ENCODE results near the gene UBE2J1.
A peak's percentile ranks its signal among the peaks of the same experiment; 100 is the strongest.

UBE2J1 gene

DNA sequence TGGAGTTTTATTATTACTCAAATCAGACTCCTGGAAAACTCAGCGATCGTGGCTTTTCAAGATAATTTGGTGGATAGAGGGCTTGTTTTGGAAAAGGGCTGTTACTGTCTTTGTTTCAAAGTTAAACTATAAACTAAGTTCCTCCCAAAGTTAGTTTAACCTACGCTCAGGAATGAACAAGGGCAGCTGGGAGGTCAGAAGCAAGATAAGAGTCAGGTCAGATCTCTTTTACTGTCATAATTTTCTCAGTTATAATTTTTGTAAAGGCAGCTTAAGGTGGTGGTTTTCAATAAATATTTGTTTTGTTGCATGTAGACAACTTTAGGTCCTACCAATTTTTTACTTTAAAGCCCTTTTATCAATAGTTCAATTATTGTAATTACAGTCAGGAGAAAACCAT, 28.2 kb downstream of the UBE2J1 start:
- FAIRE-seq: no peak
- TF ChIP-seq POU2F2 (IDR thresholded peaks at IDR 0.05; ENCODE audit: low read depth, low read length) (no peak), SPI1 (IDR thresholded peaks at IDR 0.05; ENCODE audit: low read depth, low read length) (no peak), POLR2AphosphoS5 (IDR thresholded peaks at IDR 0.05; ENCODE audit: low read depth, low read length) (no peak), TAF1 (IDR thresholded peaks at IDR 0.05; ENCODE audit: low read depth, low read length) (no peak), POLR2A (IDR thresholded peaks at IDR 0.05; ENCODE audit: low read depth, low read length) (no peak), PAX5 (IDR thresholded peaks at IDR 0.05; ENCODE audit: insufficient read depth, low read length, severe bottlenecking) (no peak)
- no peak for DNase-seq (ENCODE audit: insufficient read length, low spot score)

DNA sequence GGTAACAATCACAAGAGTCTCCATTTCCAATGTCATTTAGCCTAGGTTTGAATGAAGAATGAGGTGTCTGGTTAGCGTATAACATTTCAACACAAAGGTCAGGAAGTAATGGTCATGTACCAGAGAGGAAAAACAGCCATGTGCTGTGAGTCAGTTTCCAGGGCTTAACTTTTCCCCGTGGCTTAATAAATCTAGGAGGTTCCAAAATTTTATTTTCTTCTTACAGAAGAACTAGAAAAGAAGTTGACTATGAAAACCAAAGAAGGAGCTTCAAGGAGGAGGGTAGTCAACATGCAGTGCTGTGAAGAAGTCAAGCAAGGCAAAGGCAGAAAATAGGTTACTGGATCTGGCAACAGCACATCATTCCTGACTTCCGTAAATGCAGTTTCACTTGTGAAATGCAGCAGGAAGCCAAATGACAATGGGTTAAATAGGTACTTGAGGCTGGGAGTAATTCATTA, 29.0 kb downstream of the UBE2J1 start:
- DNase-seq (ENCODE audit: insufficient read length, low spot score) (no peak), FAIRE-seq (peak; percentile 55)
- no peak for TF ChIP-seq TAF1 (IDR thresholded peaks at IDR 0.05; ENCODE audit: low read depth, low read length)
- no peak for TF ChIP-seq POU2F2 (IDR thresholded peaks at IDR 0.05; ENCODE audit: low read depth, low read length)
- TF ChIP-seq PAX5 (IDR thresholded peaks at IDR 0.05; ENCODE audit: insufficient read depth, low read length, severe bottlenecking): no peak
- no peak for TF ChIP-seq POLR2AphosphoS5 (IDR thresholded peaks at IDR 0.05; ENCODE audit: low read depth, low read length)
- no peak for TF ChIP-seq SPI1 (IDR thresholded peaks at IDR 0.05; ENCODE audit: low read depth, low read length)
- TF ChIP-seq POLR2A (IDR thresholded peaks at IDR 0.05; ENCODE audit: low read depth, low read length): no peak

DNA sequence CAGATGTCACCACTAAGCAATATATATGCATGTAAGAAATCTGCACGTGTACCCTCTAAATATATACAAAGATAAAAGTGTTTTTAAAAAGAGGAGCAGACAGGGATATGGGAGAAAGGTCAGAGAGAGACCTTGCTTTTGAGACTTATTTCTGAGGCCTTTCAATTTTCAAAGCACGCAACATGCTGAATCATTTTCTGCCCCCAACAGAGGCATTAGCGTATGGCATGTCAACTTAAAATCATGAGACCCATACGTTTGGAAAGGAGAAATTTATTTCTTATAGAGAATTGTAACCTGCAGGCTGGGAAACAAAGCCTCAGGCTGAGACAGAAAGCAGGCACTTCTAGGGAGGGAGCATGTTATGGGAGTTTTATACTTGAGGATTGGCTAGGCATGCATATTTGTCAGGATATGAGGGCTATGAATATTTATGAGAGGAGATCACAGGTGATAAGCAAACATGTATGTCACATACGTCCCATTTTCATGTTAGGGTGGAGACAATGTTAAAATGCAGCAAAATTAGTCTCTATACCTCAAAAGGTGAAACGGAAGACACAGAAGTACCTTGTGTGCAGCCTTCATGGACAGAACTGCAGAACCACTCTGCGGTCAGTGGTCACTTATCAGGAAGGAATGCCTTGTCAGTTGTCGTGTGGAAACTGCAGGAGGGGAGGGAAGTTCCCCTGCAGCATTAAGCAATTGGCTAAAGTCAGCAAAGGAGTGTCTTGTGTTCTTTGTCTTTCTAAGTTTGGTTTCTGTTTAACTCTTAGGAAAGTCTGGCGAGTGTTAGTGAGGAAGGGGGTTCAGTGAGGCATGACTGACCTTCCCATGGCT, 31.2 kb downstream of the UBE2J1 start:
- DNase-seq (ENCODE audit: insufficient read length, low spot score) (no peak), FAIRE-seq (peak; percentile 69)
- TF ChIP-seq POU2F2 (IDR thresholded peaks at IDR 0.05; ENCODE audit: low read depth, low read length) (no peak), SPI1 (IDR thresholded peaks at IDR 0.05; ENCODE audit: low read depth, low read length) (peak; percentile 19; the same call in 1 of the 2 replicates)

DNA sequence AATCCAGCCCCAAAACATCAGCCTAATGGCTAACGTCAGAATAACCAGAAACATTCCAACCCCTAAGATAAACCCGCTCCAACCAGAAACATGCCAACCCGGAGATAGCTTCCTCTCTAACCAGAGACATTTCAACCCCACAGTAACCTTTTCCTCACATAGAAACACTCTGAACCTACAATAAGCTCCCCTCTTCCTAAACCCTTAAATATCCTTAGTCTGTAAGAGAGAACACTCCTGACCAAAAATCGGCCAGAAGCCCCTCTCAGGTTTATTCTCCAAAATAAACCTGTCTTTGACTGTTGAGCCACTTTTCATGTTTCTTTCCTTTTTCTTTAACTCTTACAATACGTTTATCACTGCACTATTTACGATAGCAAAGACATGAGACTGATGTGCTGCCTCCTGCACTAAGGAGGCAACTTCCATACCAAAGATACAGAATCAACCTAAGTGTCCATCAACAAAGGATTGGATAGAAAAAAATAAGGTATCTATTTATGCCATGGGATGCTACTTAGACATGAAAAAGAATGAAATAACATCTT, 32.4 kb downstream of the UBE2J1 start:
- FAIRE-seq (no peak), DNase-seq (ENCODE audit: insufficient read length, low spot score) (no peak)
- TF ChIP-seq POU2F2 (IDR thresholded peaks at IDR 0.05; ENCODE audit: low read depth, low read length) (no peak), TAF1 (IDR thresholded peaks at IDR 0.05; ENCODE audit: low read depth, low read length) (no peak), POLR2A (IDR thresholded peaks at IDR 0.05; ENCODE audit: low read depth, low read length) (no peak), SPI1 (IDR thresholded peaks at IDR 0.05; ENCODE audit: low read depth, low read length) (no peak)

DNA sequence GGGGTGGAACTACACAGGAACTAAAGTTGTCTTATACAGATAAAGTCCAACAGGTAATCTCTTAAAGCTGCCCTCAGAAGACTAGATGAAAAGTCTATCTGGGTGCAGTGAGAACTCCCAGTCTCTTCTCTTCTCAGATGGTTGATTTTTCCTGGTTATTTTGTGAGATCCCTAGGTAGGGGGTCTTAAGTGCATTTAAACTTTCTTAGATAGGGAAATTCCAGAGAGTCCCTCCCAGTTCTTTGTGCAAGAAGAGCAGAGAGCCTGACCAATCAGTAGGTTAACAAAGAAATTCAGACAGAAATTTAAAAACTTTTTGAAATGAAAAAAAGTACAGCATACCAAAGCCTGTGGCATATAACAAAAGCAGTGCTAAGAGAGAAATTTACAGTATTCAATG, 35.5 kb downstream of the UBE2J1 start:
- no peak for TF ChIP-seq POU2F2 (IDR thresholded peaks at IDR 0.05; ENCODE audit: low read depth, low read length)
- TF ChIP-seq TAF1 (IDR thresholded peaks at IDR 0.05; ENCODE audit: low read depth, low read length): no peak
- no peak for TF ChIP-seq SPI1 (IDR thresholded peaks at IDR 0.05; ENCODE audit: low read depth, low read length)
- no peak for TF ChIP-seq PAX5 (IDR thresholded peaks at IDR 0.05; ENCODE audit: insufficient read depth, low read length, severe bottlenecking)
- DNase-seq (ENCODE audit: insufficient read length, low spot score): no peak
- no peak for FAIRE-seq

DNA sequence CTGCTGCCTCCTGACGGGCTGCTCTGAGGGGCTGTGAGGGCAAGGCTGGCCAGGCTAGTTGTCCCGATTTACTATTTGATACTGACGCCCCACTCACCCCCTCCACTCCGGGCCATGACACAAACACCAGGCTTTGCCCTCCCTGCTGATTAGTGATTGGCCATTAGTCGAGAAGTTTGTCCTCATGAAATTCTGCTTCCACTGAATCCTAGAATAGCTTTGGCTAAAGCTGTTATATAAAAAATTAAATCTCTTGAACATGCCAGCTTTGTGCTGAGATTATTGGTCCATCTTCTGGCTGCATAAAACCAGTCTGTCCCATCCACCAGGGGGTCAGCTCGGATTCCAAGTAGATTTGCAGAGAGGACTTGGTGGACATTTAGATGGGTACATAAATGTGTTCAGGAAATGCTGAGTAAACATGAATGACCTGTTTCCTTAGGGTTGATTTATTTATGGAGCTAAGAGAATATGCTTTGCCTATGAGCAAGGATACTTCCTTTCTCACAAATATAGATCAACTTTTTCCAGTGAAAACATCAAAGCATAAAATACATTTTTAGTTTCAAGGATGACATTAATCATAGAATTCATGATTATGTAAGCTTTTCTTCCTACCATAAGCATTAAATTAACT, 37.2 kb downstream of the UBE2J1 start, which contains the start of gene GABRR2:
TSS of gene GABRR2 (minus strand) at position 51 of the 637 bp plus-strand sequence. CDS start 134 bp downstream, outside the sequence.
- TF ChIP-seq POLR2AphosphoS5 (IDR thresholded peaks at IDR 0.05; ENCODE audit: low read depth, low read length) (no peak), POLR2A (IDR thresholded peaks at IDR 0.05; ENCODE audit: low read depth, low read length) (no peak), POU2F2 (IDR thresholded peaks at IDR 0.05; ENCODE audit: low read depth, low read length) (no peak), PAX5 (IDR thresholded peaks at IDR 0.05; ENCODE audit: insufficient read depth, low read length, severe bottlenecking) (no peak), TAF1 (IDR thresholded peaks at IDR 0.05; ENCODE audit: low read depth, low read length) (no peak), SPI1 (IDR thresholded peaks at IDR 0.05; ENCODE audit: low read depth, low read length) (no peak)
- FAIRE-seq (no peak), DNase-seq (ENCODE audit: insufficient read length, low spot score) (no peak)

DNA sequence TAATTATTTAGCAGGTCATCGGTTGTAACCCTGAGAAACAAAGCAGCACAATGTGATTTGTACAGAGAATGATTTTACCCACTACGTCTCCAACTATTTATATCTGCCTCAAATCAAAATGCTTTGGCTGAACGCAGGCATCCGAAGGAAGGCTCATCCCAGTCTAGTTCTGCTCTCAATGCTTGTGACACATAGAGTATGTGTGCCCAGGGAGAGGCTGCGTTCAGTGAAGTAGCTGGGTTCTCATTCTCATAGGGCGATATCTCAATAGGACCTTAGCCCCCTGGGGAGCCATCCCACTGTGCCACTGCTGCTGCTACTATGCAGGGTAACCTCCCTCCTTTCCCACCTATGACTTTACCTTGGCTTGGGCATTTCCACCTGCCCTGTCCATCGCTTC, 37.8 kb downstream of the UBE2J1 start:
- TF ChIP-seq SPI1 (IDR thresholded peaks at IDR 0.05; ENCODE audit: low read depth, low read length) (no peak), TAF1 (IDR thresholded peaks at IDR 0.05; ENCODE audit: low read depth, low read length) (no peak), POLR2A (IDR thresholded peaks at IDR 0.05; ENCODE audit: low read depth, low read length) (no peak), POLR2AphosphoS5 (IDR thresholded peaks at IDR 0.05; ENCODE audit: low read depth, low read length) (no peak), PAX5 (IDR thresholded peaks at IDR 0.05; ENCODE audit: insufficient read depth, low read length, severe bottlenecking) (no peak), POU2F2 (IDR thresholded peaks at IDR 0.05; ENCODE audit: low read depth, low read length) (no peak)
- FAIRE-seq: no peak
- DNase-seq (ENCODE audit: insufficient read length, low spot score): no peak

DNA sequence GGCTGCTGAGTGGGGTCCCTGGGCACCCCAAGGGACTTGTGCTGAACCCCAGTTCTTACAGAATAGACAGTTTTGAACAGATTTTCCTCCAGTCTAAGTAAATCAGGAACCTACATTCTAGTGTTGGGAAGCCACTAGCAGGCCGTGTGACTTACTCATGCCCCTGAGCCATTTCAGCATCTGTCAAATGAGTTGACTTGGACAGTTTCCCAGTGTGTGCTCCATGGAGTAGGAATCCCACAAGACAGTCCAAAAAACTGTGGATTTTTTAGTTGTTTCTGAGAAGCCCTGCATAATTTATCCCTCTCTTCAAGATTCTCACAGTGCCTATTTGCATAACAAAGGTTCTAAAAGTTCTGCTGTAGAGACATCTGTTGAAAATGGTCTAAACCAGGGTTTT, 39.5 kb downstream of the UBE2J1 start:
- FAIRE-seq (no peak), DNase-seq (ENCODE audit: insufficient read length, low spot score) (no peak)
- TF ChIP-seq POLR2A (IDR thresholded peaks at IDR 0.05; ENCODE audit: low read depth, low read length) (no peak), SPI1 (IDR thresholded peaks at IDR 0.05; ENCODE audit: low read depth, low read length) (no peak), PAX5 (IDR thresholded peaks at IDR 0.05; ENCODE audit: insufficient read depth, low read length, severe bottlenecking) (no peak)

DNA sequence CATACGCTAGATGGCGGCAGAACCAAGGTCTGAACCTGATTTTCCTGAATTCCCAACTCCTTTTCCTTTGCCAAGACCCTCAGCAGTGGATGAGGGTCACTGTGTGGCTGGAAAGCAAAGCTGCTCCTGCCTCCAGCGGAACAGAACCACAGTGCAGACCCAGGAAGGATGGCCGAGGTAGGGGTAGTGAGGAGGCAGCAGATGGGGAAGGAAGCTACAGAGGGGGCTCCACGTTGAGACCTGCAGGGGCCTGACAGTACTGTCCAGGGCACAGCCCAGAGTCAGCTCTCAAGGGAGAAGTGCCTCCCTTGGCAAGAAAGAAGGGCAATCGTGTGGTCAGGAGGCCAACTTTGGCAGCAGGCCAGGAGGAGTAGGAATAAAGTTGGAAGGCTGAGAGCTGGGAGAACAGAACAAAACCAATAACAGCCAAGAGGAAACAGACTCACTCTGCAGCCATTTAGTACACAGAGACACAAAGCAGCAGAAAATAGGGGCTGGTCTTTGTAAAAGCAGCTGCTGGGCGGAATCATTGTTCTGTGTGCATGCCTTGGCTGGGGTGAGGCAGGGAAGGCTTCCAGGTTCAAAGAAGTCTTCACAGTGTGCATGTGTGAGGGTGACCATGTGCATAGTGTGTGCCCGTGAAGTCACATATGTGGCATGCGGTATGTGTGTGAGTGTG, 40.5 kb downstream of the UBE2J1 start:
- DNase-seq (ENCODE audit: insufficient read length, low spot score): no peak
- no peak for FAIRE-seq

More for the DNA sequence above, 40.5 kb downstream of the UBE2J1 start:
- no peak for TF ChIP-seq PAX5 (IDR thresholded peaks at IDR 0.05; ENCODE audit: insufficient read depth, low read length, severe bottlenecking)
- TF ChIP-seq POLR2A (IDR thresholded peaks at IDR 0.05; ENCODE audit: low read depth, low read length): no peak
- TF ChIP-seq POLR2AphosphoS5 (IDR thresholded peaks at IDR 0.05; ENCODE audit: low read depth, low read length): no peak
- TF ChIP-seq SPI1 (IDR thresholded peaks at IDR 0.05; ENCODE audit: low read depth, low read length): no peak
- no peak for TF ChIP-seq TAF1 (IDR thresholded peaks at IDR 0.05; ENCODE audit: low read depth, low read length)
- TF ChIP-seq POU2F2 (IDR thresholded peaks at IDR 0.05; ENCODE audit: low read depth, low read length): no peak
